H9 (cell line): ENCODE data around the gene AK5. TPM values are rescaled to one million over a fixed set of nuclear protein-coding genes. Genes with fewer than 3 reads are reported as not detected.

ENCODE experiments used
- DNase-seq: peaks from one replicate; pipeline ENCODE4 v3.0.0-alpha.2; 2017
- H2AFZ ChIP-seq: one replicate; pipeline ENCODE4 v1.6.1; 2013; ENCODE audit warnings: mild to moderate bottlenecking, low read length, control low read depth, moderate library complexity
- H2AK5ac ChIP-seq: 2 replicates; pipeline ENCODE4 v1.6.1; 2013; ENCODE audit warnings: low read length, control low read depth, mixed read lengths; ENCODE audit not compliant: insufficient read length
- H2BK120ac ChIP-seq: one replicate; pipeline ENCODE4 v1.6.1; 2013; ENCODE audit warnings: low read depth, mild to moderate bottlenecking, low read length, control low read depth, inconsistent platforms; ENCODE audit not compliant: poor library complexity, severe bottlenecking
- H2BK12ac ChIP-seq: 2 replicates; pipeline ENCODE4 v1.6.1; 2013; ENCODE audit warnings: low read length, control low read depth, mixed read lengths, low read depth; ENCODE audit not compliant: insufficient read length
- H2BK15ac ChIP-seq: 2 replicates; pipeline ENCODE4 v1.6.1; 2013; ENCODE audit warnings: low read depth, low read length, control low read depth
- H2BK20ac ChIP-seq: one replicate; pipeline ENCODE4 v1.6.1; 2013; ENCODE audit warnings: low read depth, mild to moderate bottlenecking, low read length, control low read depth, inconsistent platforms; ENCODE audit not compliant: poor library complexity, severe bottlenecking
- H2BK5ac ChIP-seq: 2 replicates; pipeline ENCODE4 v1.6.1; 2013; ENCODE audit warnings: low read length, control low read depth, mixed read lengths; ENCODE audit not compliant: insufficient read length
- H3K14ac ChIP-seq: 2 replicates; pipeline ENCODE4 v1.6.1; 2013; ENCODE audit warnings: low read length, control low read depth; ENCODE audit not compliant: insufficient read depth
- H3K18ac ChIP-seq: 2 replicates; pipeline ENCODE4 v1.6.1; 2013; ENCODE audit warnings: low read depth, mild to moderate bottlenecking, mixed read lengths, low read length, control low read depth; ENCODE audit not compliant: insufficient read length
- H3K23ac ChIP-seq: 2 replicates; pipeline ENCODE4 v1.6.1; 2013; ENCODE audit warnings: low read length, control low read depth, mixed read lengths, low read depth; ENCODE audit not compliant: insufficient read length
- H3K23me2 ChIP-seq: 2 replicates; pipeline ENCODE4 v1.6.1; 2013; ENCODE audit warnings: low read depth, mild to moderate bottlenecking, mixed read lengths, low read length, control low read depth; ENCODE audit not compliant: insufficient read length, poor library complexity, severe bottlenecking
- H3K27ac ChIP-seq: 2 replicates; pipeline ENCODE4 v1.5.1; 2013; ENCODE audit warnings: low read length, control low read depth, mixed read lengths, low read depth; ENCODE audit not compliant: insufficient read length
- H3K27me3 ChIP-seq: 2 replicates; pipeline ENCODE4 v1.6.1; 2013; ENCODE audit warnings: low read length, control low read depth, inconsistent platforms; ENCODE audit not compliant: insufficient read depth
- H3K4ac ChIP-seq: 2 replicates; pipeline ENCODE4 v1.6.1; 2013; ENCODE audit warnings: low read depth, mild to moderate bottlenecking, control low read depth, inconsistent platforms, low read length, moderate library complexity
- H3K4me1 ChIP-seq: 2 replicates; pipeline ENCODE4 v1.6.1; 2013; ENCODE audit warnings: low read length, control low read depth, inconsistent platforms; ENCODE audit not compliant: insufficient read depth
- H3K4me2 ChIP-seq: 2 replicates; pipeline ENCODE4 v1.6.1; 2013; ENCODE audit warnings: low read length, control low read depth, mixed read lengths; ENCODE audit not compliant: insufficient read length, insufficient read depth
- H3K56ac ChIP-seq: 2 replicates; pipeline ENCODE4 v1.6.1; 2013; ENCODE audit warnings: low read depth, mild to moderate bottlenecking, mixed read lengths, low read length, control low read depth; ENCODE audit not compliant: insufficient read length
- H3K79me1 ChIP-seq: 2 replicates; pipeline ENCODE4 v1.6.1; 2013; ENCODE audit warnings: low read depth, mild to moderate bottlenecking, moderate library complexity, low read length, control low read depth, inconsistent platforms; ENCODE audit not compliant: insufficient read depth, poor library complexity, severe bottlenecking
- H3K79me2 ChIP-seq: 2 replicates; pipeline ENCODE4 v1.6.1; 2013; ENCODE audit warnings: low read length, control low read depth, inconsistent platforms; ENCODE audit not compliant: insufficient read depth
- H3K9ac ChIP-seq: 2 replicates; pipeline ENCODE4 v1.6.1; 2013; ENCODE audit warnings: low read length, control low read depth, mixed read lengths; ENCODE audit not compliant: insufficient read length; ENCODE audit errors: extremely low read depth
- H3K9me3 ChIP-seq: one replicate; pipeline ENCODE4 v1.6.1; 2013; ENCODE audit warnings: low read depth, low read length, inconsistent platforms; ENCODE audit not compliant: control insufficient read depth
- H3T11ph ChIP-seq: one replicate; pipeline ENCODE4 v1.6.1; 2013; ENCODE audit warnings: mild to moderate bottlenecking, low read length, control low read depth, inconsistent platforms
- H4K20me1 ChIP-seq: one replicate; pipeline ENCODE4 v1.6.1; 2013; ENCODE audit not compliant: control insufficient read depth, insufficient read length, insufficient read depth
- H4K5ac ChIP-seq: 2 replicates; pipeline ENCODE4 v1.6.1; 2013; ENCODE audit warnings: low read depth, mild to moderate bottlenecking, mixed read lengths, low read length, control low read depth; ENCODE audit not compliant: insufficient read length
- H4K8ac ChIP-seq: replicated peaks from 2 replicates; pipeline ENCODE4 v1.6.1; 2013; ENCODE audit warnings: low read length, control low read depth, mixed read lengths, low read depth; ENCODE audit not compliant: insufficient read length
- H4K91ac ChIP-seq: 2 replicates; pipeline ENCODE4 v1.6.1; 2013; ENCODE audit warnings: low read depth, mild to moderate bottlenecking, moderate library complexity, mixed read lengths, low read length, control low read depth; ENCODE audit not compliant: insufficient read length
- H3K27ac Mint-ChIP-seq, 3 experiments: 2 replicates in 2 of 3; 3 replicates in 1 of 3; pipeline ENCODE4 v1.8.0; 2020 to 2021; ENCODE audit warnings: mixed read lengths in 3 of 3, mild to moderate bottlenecking in 1 of 3, moderate library complexity in 1 of 3
- H3K27me3 Mint-ChIP-seq: 2 replicates; pipeline ENCODE4 v1.8.0; 2021; ENCODE audit warnings: low read depth, mild to moderate bottlenecking, moderate library complexity, mixed read lengths
- H3K36me3 Mint-ChIP-seq, 3 experiments: 2 replicates in 2 of 3; 3 replicates in 1 of 3; pipeline ENCODE4 v1.8.0; 2020 to 2021; ENCODE audit warnings: low read depth in 3 of 3, mixed read lengths in 3 of 3; ENCODE audit not compliant: insufficient read depth in 1 of 3
- H3K4me1 Mint-ChIP-seq, 2 experiments: 2 replicates each; pipeline ENCODE4 v1.8.0; 2020; ENCODE audit warnings: mixed read lengths in 2 of 2
- H3K4me3 Mint-ChIP-seq, 2 experiments: 2 replicates in 1 of 2; 3 replicates in 1 of 2; pipeline ENCODE4 v1.8.0; 2020 to 2021; ENCODE audit warnings: mild to moderate bottlenecking in 2 of 2, mixed read lengths in 2 of 2, moderate library complexity in 1 of 2
- H3K9me3 Mint-ChIP-seq, 2 experiments: 2 replicates in 1 of 2; 3 replicates in 1 of 2; pipeline ENCODE4 v1.8.0; 2020; ENCODE audit warnings: mild to moderate bottlenecking in 2 of 2, mixed read lengths in 2 of 2, moderate library complexity in 1 of 2
- WGBS: extraction: QIAGEN DNeasy Blood & Tissue Kit; methylation state at CpG from one replicate; pipeline ENCODE4 v1.1.7; 2013; ENCODE audit warnings: missing lambda C conversion rate, low lambda C conversion rate, mixed read lengths; ENCODE audit not compliant: insufficient read length; ENCODE audit errors: extremely low coverage; 5-methylcytosine and 5-hydroxymethylcytosine counted together
- total RNA-seq: library from RNA; stranded (reverse); gene quantifications from 2 replicates; pipeline ENCODE4 v1.2.1, GENCODE V29; 2021
- TF ChIP-seq, protein P1 (sequence below): fragments of 200-600 bp; sonication (generic); conservative IDR thresholded peaks from 3 replicates; pipeline ENCODE4 v1.8.0; 2021; ENCODE audit warnings: antibody characterized with exemption, mild to moderate bottlenecking

Gene AK5
- total RNA-seq, 1 experiment from 2014 or later: 2.5 TPM

DNA sequence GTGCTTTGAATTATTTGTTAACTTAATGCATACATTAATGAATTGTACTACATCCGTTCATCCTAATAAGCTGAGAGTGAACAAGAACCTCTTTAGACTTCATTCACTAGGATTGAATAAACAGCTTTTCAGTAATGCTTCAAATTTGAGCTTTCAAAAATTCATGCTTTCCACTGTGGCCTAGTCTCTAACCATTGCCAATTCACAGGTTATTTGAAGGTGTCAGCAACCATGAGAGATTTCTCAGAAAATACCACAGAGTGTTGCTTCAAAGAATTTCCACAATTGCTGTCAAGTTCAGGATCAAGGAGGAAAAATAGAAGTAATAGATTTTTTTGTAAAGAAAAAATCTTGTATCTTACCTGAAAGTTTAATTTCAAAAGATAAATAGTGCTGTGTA lies 72.7 kb downstream of the AK5 start:
- H2AK5ac ChIP-seq: no peak overlapping the region
- H3K56ac ChIP-seq: no peak overlapping the region
- no peaks in the 10 kb centered on the region for H3K79me2 ChIP-seq
- no peak overlapping the region for H3T11ph ChIP-seq
- no peak overlapping the region for H3K23ac ChIP-seq
- no peak for DNase-seq
- Mint-ChIP-seq H3K27me3 (no peaks in the 10 kb centered on the region), H3K9me3 (no peaks in the 10 kb centered on the region), H3K4me1 (no peaks in the 10 kb centered on the region), H3K4me3 (no peak overlapping the region), H3K27ac (no peak overlapping the region), H3K36me3 (no peaks in the 10 kb centered on the region)
- H3K23me2 ChIP-seq: no peaks in the 10 kb centered on the region
- H3K14ac ChIP-seq: no peak overlapping the region
- H4K8ac ChIP-seq: no peak overlapping the region
- H3K9me3 ChIP-seq: no peaks in the 10 kb centered on the region
- H3K27ac ChIP-seq: no peak overlapping the region
- H2BK15ac ChIP-seq: no peak overlapping the region
- H3K9ac ChIP-seq: no peak overlapping the region
- H3K18ac ChIP-seq: no peak overlapping the region
- H4K91ac ChIP-seq: no peak overlapping the region
- H3K27me3 ChIP-seq: no peaks in the 10 kb centered on the region
- H4K20me1 ChIP-seq: no peaks in the 10 kb centered on the region
- H3K4me2 ChIP-seq: no peak overlapping the region
- H2BK120ac ChIP-seq: no peak overlapping the region
- no peak overlapping the region for H2BK12ac ChIP-seq
- no peaks in the 10 kb centered on the region for H3K4me1 ChIP-seq
- no peak overlapping the region for H2AFZ ChIP-seq
- H3K79me1 ChIP-seq: no peaks in the 10 kb centered on the region
- no peak overlapping the region for H4K5ac ChIP-seq
- H2BK20ac ChIP-seq: no peak overlapping the region
- no CpG with 5 or more reads among the region's 1 CpG for WGBS
- H2BK5ac ChIP-seq: no peak overlapping the region
- H3K4ac ChIP-seq: no peak overlapping the region
- TF ChIP-seq, protein P1, sequence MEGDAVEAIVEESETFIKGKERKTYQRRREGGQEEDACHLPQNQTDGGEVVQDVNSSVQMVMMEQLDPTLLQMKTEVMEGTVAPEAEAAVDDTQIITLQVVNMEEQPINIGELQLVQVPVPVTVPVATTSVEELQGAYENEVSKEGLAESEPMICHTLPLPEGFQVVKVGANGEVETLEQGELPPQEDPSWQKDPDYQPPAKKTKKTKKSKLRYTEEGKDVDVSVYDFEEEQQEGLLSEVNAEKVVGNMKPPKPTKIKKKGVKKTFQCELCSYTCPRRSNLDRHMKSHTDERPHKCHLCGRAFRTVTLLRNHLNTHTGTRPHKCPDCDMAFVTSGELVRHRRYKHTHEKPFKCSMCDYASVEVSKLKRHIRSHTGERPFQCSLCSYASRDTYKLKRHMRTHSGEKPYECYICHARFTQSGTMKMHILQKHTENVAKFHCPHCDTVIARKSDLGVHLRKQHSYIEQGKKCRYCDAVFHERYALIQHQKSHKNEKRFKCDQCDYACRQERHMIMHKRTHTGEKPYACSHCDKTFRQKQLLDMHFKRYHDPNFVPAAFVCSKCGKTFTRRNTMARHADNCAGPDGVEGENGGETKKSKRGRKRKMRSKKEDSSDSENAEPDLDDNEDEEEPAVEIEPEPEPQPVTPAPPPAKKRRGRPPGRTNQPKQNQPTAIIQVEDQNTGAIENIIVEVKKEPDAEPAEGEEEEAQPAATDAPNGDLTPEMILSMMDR: no peak
